ENCODE results near the gene SLC1A2. TPM values are rescaled to one million over a fixed set of nuclear protein-coding genes. Genes with fewer than 3 reads are reported as not detected.

The SLC1A2 gene
- total RNA-seq, 1 experiment from 2014 or later, result 0.50 TPM

DNA sequence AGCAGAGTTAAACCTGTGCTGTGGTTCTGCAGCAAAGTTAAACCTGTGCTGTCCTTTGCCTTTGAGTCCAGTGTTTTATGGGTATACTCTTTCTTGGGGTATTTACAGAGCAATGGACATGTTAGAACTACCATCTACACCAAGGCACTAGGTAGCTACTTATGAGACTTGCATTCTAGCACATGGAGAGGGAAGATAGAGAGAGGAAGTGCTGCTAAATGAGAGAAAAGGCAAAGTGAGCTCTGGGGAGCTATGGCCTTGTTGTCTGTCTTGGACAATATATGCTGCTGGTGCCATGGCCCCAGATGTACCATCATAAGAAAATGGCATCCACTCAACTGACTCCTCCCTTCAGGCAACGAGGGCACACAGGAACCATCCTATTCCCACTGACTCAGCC is 91.5 kb downstream of the SLC1A2 start:
- H2BK5ac ChIP-seq (ENCODE audit: insufficient read length, low read length), result no peak overlapping the region
- H3K9me3 ChIP-seq (ENCODE audit: control insufficient read depth, low read depth, low read length), result no peaks in the 10 kb centered on the region
- no peak overlapping the region for H3K23ac ChIP-seq (ENCODE audit: insufficient read length, low read depth, low read length)
- H2BK15ac ChIP-seq (ENCODE audit: low read depth, low read length), result no peak overlapping the region
- no peak overlapping the region for H3K9ac ChIP-seq (ENCODE audit: extremely low read depth, insufficient read length, low read length)
- no peak overlapping the region for H3K4me3 Mint-ChIP-seq
- no peak overlapping the region for H3K56ac ChIP-seq (ENCODE audit: insufficient read length, low read depth, low read length)
- TF ChIP-seq, protein P1, sequence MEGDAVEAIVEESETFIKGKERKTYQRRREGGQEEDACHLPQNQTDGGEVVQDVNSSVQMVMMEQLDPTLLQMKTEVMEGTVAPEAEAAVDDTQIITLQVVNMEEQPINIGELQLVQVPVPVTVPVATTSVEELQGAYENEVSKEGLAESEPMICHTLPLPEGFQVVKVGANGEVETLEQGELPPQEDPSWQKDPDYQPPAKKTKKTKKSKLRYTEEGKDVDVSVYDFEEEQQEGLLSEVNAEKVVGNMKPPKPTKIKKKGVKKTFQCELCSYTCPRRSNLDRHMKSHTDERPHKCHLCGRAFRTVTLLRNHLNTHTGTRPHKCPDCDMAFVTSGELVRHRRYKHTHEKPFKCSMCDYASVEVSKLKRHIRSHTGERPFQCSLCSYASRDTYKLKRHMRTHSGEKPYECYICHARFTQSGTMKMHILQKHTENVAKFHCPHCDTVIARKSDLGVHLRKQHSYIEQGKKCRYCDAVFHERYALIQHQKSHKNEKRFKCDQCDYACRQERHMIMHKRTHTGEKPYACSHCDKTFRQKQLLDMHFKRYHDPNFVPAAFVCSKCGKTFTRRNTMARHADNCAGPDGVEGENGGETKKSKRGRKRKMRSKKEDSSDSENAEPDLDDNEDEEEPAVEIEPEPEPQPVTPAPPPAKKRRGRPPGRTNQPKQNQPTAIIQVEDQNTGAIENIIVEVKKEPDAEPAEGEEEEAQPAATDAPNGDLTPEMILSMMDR (conservative IDR thresholded peaks at IDR 0.05), result no peak
- no peaks in the 10 kb centered on the region for H3K79me1 ChIP-seq (ENCODE audit: insufficient read depth, low read depth, low read length, poor library complexity, severe bottlenecking)
- no peak overlapping the region for H2BK120ac ChIP-seq (ENCODE audit: low read depth, low read length, poor library complexity, severe bottlenecking)
- no peak overlapping the region for H3K14ac ChIP-seq (ENCODE audit: insufficient read depth, low read length)
- H3K23me2 ChIP-seq (ENCODE audit: insufficient read length, low read depth, low read length, poor library complexity, severe bottlenecking), result no peaks in the 10 kb centered on the region
- no peak overlapping the region for H3K18ac ChIP-seq (ENCODE audit: insufficient read length, low read depth, low read length)
- H4K8ac ChIP-seq (replicated peaks; ENCODE audit: insufficient read length, low read depth, low read length), result no peak overlapping the region
- H3K4me1 Mint-ChIP-seq, result peaks cover 14 to 16% of the 10 kb centered on the region in 2 experiments
- H3T11ph ChIP-seq (ENCODE audit: low read length), result no peak overlapping the region
- no peak overlapping the region for H2BK12ac ChIP-seq (ENCODE audit: insufficient read length, low read depth, low read length)
- no peak overlapping the region for H2BK20ac ChIP-seq (ENCODE audit: low read depth, low read length, poor library complexity, severe bottlenecking)
- no peaks in the 10 kb centered on the region; the same call in 1 of the 2 replicates for H3K4me1 ChIP-seq (ENCODE audit: insufficient read depth, low read length)
- no peak overlapping the region for H3K27ac ChIP-seq (ENCODE audit: insufficient read length, low read depth, low read length)
- H2AK5ac ChIP-seq (ENCODE audit: insufficient read length, low read length), result no peak overlapping the region
- H3K27me3 ChIP-seq (ENCODE audit: insufficient read depth, low read length), result peaks cover 8% of the 10 kb centered on the region; the same call in 1 of the 2 replicates
- DNase-seq, result no peak
- WGBS (ENCODE audit: extremely low coverage, insufficient read length, low lambda C conversion rate), result no CpG with 5 or more reads among the region's 1 CpG
- H4K91ac ChIP-seq (ENCODE audit: insufficient read length, low read depth, low read length), result no peak overlapping the region
- H2AFZ ChIP-seq (ENCODE audit: low read length), result no peak overlapping the region
- H4K5ac ChIP-seq (ENCODE audit: insufficient read length, low read depth, low read length), result no peak overlapping the region
- peaks cover 20 to 21% of the 10 kb centered on the region in 2 experiments for H3K9me3 Mint-ChIP-seq
- no peak overlapping the region for H3K4me2 ChIP-seq (ENCODE audit: insufficient read depth, insufficient read length, low read length)
- H3K79me2 ChIP-seq (ENCODE audit: insufficient read depth, low read length), result no peaks in the 10 kb centered on the region
- H3K27ac Mint-ChIP-seq, result no peak overlapping the region
- no peaks in the 10 kb centered on the region for H4K20me1 ChIP-seq (ENCODE audit: control insufficient read depth, insufficient read depth, insufficient read length)
- H3K27me3 Mint-ChIP-seq (ENCODE audit: low read depth), result peaks cover 89% of the 10 kb centered on the region
- H3K4ac ChIP-seq (ENCODE audit: low read depth, low read length), result no peak overlapping the region
- peaks cover 0 to 16% (median 5%) of the 10 kb centered on the region in 3 experiments; a peak in 5 of 7 replicates for H3K36me3 Mint-ChIP-seq (ENCODE audit: insufficient read depth in 1 of 3, low read depth in 3 of 3)

Data from H9 (cell line).